ENCODE measurements around the gene CCDC136.

Gene CCDC136

GRCh38 chr7:128844777-128845311, 53.1 kb downstream of the CCDC136 start:
- DNase-seq (ENCODE audit: low read depth): no peak

GRCh38 chr7:128845475-128845874, 53.7 kb downstream of the CCDC136 start:
- no peak for DNase-seq (ENCODE audit: low read depth)

GRCh38 chr7:128845987-128846386, 54.2 kb downstream of the CCDC136 start:
- no peak for DNase-seq (ENCODE audit: low read depth)

GRCh38 chr7:128846781-128847444, 55.1 kb downstream of the CCDC136 start:
- DNase-seq (ENCODE audit: low read depth): no peak

- no peak for DNase-seq (ENCODE audit: low read depth)
These were observed 56.0 kb downstream of the CCDC136 start for GRCh38 chr7:128847721-128848211.

DNA sequence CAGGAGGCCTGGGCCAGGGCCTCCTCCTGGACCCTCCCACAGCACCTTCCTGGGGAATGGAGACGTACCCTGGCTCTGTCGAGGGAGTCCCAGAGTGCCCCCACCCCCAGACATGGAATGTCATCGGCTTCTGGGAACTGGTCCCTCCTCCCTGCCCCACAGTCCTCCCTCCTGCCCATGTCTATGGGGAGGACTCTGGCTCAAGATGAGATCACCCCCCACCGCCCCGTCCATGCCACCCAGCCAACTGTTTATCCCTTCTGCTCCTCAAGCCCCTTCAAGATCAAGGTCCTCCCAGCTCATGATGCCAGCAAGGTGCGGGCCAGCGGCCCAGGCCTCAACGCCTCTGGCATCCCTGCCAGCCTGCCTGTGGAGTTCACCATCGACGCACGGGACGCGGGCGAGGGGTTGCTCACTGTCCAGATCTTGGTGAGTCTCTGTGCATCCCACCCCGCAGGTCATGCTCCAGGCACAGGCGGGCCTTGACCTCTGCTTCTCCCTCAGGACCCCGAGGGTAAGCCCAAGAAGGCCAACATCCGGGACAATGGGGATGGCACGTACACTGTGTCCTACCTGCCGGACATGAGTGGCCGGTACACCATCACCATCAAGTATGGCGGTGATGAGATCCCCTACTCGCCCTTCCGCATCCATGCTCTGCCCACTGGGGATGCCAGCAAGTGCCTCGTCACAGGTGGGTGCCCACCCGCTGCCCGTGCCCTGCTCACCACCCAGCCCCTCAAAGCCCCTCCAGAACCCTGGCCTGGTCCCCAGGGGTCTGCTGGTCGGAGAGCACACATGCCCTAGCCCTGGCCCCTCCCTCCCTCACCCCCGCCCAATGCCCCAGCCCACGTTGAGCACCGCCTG, 56.8 kb downstream of the CCDC136 start:
- DNase-seq (ENCODE audit: low read depth): no peak

DNA sequence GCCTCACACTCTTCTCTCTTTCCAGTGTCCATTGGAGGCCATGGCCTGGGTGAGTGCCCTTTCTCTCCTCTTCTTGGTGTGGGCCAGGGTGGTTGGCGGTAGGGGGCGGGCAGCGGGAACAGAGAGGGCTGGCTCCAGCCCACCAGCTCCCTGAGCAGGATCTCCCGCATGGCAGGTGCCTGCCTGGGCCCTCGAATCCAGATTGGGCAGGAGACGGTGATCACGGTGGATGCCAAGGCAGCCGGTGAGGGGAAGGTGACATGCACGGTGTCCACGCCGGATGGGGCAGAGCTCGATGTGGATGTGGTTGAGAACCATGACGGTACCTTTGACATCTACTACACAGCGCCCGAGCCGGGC, 57.4 kb downstream of the CCDC136 start:
- DNase-seq (ENCODE audit: low read depth): no peak

GRCh38 chr7:128849804-128850490, 58.2 kb downstream of the CCDC136 start:
- no peak for DNase-seq (ENCODE audit: low read depth)

- no peak for DNase-seq (ENCODE audit: low read depth)
These were observed 60.9 kb downstream of the CCDC136 start for GRCh38 chr7:128852537-128853254.

DNA sequence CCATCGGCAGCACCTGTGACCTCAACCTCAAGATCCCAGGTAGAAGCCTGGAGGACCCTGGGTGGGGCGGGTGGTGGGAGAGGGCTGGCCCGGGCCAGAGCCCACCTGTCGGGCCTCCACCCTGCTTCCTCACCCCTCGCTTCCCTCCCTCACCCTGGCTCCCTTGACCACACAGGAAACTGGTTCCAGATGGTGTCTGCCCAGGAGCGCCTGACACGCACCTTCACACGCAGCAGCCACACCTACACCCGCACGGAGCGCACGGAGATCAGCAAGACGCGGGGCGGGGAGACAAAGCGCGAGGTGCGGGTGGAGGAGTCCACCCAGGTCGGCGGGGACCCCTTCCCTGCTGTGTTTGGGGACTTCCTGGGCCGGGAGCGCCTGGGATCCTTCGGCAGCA, 62.0 kb downstream of the CCDC136 start:
- no peak for DNase-seq (ENCODE audit: low read depth)

- no peak for DNase-seq (ENCODE audit: low read depth)
These were observed 62.6 kb downstream of the CCDC136 start for GRCh38 chr7:128854396-128854795.

DNA sequence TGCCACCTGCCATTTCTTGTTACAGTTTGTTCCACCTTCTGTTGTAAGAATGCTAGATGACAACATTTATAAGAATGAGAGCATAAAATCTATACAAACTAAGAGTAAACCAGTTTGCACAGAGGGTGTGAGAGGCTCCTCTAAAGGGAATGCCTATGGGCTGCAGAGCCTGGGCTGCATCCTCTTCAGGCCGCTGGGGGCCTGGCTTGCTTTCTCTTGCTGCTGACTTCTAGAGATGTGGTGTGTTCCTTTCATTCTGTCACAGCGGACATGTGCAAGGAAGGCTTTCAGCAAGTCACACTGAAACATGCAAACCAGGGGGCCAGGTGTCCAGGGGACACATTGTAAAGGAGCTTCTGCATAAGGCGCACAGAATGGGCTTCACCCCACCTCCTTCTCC, 63.8 kb downstream of the CCDC136 start:
- DNase-seq (ENCODE audit: low read depth): no peak

GRCh38 chr7:128856001-128856718, 64.4 kb downstream of the CCDC136 start:
- no peak for DNase-seq (ENCODE audit: low read depth)

GRCh38 chr7:128858380-128859231, 66.8 kb downstream of the CCDC136 start:
- no peak for DNase-seq (ENCODE audit: low read depth)

GRCh38 chr7:128859232-128860157, 67.7 kb downstream of the CCDC136 start:
- no peak for DNase-seq (ENCODE audit: low read depth)

GRCh38 chr7:128860158-128861073, 68.6 kb downstream of the CCDC136 start:
- DNase-seq (ENCODE audit: low read depth): no peak

DNA sequence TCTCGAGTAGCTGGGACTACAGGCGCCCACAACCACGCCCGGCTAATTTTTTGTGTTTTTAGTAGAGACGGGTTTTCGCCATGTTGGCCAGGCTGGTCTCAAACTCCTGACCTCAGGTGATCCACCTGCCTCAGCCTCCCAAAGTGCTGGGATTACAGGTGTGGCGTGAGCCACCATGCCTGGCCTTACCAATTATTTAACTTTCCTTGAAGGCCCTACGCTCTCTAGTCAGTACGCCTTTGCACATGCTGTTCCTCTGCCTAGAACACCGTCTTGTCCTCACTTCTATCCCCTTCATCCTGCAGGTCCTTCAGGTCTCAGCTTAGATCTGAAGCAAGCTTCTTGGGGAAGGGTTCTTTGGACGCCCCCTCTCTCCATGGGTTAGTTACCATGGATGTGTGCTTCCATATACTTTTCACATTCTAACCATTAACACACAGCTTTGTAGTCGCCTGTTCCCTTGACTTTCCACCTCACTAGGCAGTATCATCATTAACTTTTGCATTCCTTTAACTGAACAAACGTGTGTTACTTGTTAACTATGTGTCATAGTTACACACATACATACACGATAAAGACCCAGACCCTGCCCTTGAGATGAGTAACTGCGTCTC, 70.3 kb downstream of the CCDC136 start:
- DNase-seq (ENCODE audit: low read depth): no peak
